Measurements from ENCODE around the gene INSRR.

The INSRR gene

DNA sequence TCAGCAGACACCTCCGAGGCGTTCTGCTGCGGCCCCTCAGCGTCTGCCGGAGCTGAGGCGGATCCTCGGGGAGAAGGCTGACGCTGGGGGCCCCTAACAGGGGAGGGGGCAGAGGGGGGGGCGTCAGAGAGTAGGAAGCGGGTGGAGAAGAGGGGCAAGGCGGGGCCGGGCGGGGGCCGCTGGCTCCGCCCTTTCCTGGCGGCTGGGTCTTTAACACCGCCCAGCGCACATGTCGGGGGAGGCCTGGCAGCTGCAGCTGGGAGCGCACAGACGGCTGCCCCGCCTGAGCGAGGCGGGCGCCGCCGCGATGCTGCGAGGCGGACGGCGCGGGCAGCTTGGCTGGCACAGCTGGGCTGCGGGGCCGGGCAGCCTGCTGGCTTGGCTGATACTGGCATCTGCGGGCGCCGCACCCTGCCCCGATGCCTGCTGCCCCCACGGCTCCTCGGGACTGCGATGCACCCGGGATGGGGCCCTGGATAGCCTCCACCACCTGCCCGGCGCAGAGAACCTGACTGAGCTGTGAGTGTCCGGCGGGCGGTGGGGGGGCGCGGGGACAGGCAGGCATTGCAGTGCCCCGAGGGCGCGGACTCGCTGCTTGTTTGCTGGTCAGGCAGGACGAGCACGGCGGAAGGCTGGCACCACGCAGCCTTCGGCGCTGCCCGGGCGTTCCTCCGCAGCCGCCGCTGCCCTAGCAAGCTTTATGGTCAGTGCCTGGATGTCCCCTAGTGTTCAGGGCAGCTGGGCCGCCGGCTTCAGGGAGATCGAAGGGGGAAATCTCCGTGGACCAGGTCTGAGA, 1.9 kb upstream of the INSRR start, which contains the start of gene NTRK1:
NTRK1 (plus strand) TSS at position 238 of the 796 bp plus-strand sequence; CDS start at position 308, 70 bp downstream.
- no peak within 1 kb of the TSS for H3K27ac ChIP-seq
- peaks cover 0 to 92% of the 10 kb centered on the region in 2 donors for H3K27me3 ChIP-seq
- no peak for DNase-seq
- H3K9me3 ChIP-seq = no peaks in the 10 kb centered on the region
- TF ChIP-seq, protein P1, sequence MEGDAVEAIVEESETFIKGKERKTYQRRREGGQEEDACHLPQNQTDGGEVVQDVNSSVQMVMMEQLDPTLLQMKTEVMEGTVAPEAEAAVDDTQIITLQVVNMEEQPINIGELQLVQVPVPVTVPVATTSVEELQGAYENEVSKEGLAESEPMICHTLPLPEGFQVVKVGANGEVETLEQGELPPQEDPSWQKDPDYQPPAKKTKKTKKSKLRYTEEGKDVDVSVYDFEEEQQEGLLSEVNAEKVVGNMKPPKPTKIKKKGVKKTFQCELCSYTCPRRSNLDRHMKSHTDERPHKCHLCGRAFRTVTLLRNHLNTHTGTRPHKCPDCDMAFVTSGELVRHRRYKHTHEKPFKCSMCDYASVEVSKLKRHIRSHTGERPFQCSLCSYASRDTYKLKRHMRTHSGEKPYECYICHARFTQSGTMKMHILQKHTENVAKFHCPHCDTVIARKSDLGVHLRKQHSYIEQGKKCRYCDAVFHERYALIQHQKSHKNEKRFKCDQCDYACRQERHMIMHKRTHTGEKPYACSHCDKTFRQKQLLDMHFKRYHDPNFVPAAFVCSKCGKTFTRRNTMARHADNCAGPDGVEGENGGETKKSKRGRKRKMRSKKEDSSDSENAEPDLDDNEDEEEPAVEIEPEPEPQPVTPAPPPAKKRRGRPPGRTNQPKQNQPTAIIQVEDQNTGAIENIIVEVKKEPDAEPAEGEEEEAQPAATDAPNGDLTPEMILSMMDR (IDR thresholded peaks at IDR 0.05) = no peak
- intact Hi-C loops (cut with DNase I; ENCODE audit: low total_unique reads) = no loop called here
- peak within 1 kb of the TSS; percentile 10 to 30 for H3K4me3 ChIP-seq
- peaks cover 0 to 27% (median 25%) of the 10 kb centered on the region in 4 donors for H3K4me1 ChIP-seq
- H3K36me3 ChIP-seq = no peaks in the 10 kb centered on the region

DNA sequence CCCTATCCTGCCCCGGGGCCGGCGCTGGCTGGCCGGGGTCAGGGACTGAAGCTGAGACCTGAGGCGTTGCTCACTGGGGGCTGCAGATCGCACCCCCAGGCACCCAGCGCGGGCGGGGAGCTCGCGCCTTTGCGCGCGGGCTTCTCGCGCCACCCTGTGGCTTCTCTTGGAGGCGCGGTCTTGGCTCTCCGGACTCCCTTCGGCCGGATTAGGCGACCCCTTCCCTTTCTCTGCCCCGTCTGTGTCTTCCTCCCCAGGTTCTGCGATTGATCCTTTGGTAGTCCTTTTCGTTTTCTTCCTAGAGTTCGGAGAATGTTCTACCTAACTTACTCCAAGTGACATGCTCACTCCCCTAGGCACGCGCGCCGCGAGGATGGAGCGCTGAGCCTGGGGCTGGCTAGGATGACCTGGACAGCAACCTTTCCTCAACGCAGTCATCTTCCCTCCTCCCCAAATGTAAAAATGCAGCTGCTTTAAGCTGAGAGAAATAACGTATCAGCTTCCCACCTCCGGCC, 1.3 kb upstream of the INSRR start:
- Histone ChIP-seq H3K4me3 (peak overlapping the region; percentile 10 to 30), H3K9me3 (no peaks in the 10 kb centered on the region)
- DNase-seq = no peak

DNA sequence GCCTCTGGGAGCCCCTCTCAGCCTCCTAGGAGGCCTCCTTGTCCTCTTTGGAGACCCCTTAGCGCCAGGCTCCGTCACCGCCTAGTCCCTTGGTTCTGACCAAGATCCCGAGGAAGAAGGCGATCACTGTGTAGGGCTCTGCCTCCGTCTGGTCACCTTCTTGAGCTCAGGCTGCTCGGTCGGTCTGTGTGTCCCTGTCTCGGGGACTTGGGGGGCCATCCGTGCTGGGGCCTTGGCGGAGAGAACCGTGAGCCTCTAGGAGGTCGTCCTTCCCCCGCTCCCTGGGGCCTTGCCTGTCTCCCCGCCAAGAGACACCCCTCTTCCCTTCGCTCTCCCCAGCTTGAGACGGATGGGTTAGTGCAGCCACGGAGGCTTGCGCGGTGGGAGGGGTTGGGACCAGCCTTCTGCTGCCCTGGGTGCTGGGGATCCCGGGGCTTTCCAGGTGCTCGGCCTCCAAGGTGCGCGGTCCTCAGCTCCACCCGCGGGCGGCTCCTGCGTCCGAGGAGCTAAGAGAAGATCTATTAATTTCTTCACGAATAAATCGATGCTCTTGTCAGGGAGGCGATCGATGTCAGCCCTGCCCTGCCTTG, 701 bp upstream of the INSRR start:
- Histone ChIP-seq H3K9me3 (no peaks in the 10 kb centered on the region), H3K36me3 (no peaks in the 10 kb centered on the region), H3K4me1 (peaks cover 0 to 27% (median 25%) of the 10 kb centered on the region in 4 donors), H3K27me3 (peaks cover 0 to 82% of the 10 kb centered on the region in 2 donors), H3K4me3 (peak overlapping the region; percentile 10 to 30), H3K27ac (no peak overlapping the region)
- TF ChIP-seq, protein P1 (IDR thresholded peaks at IDR 0.05) = no peak
- no peak for DNase-seq
- intact Hi-C loops (cut with DNase I; ENCODE audit: low total_unique reads) = no loop called here

More for the DNA sequence above, 1.3 kb upstream of the INSRR start:
- TF ChIP-seq, protein P1 (IDR thresholded peaks at IDR 0.05) = peak; percentile 58 to 73
- no peak overlapping the region for H3K27ac ChIP-seq
- H3K27me3 ChIP-seq = peaks cover 0 to 85% of the 10 kb centered on the region in 2 donors
- H3K36me3 ChIP-seq = no peaks in the 10 kb centered on the region
- intact Hi-C loops (cut with DNase I; ENCODE audit: low total_unique reads) = no loop called here
- H3K4me1 ChIP-seq = peaks cover 0 to 27% (median 25%) of the 10 kb centered on the region in 4 donors

DNA sequence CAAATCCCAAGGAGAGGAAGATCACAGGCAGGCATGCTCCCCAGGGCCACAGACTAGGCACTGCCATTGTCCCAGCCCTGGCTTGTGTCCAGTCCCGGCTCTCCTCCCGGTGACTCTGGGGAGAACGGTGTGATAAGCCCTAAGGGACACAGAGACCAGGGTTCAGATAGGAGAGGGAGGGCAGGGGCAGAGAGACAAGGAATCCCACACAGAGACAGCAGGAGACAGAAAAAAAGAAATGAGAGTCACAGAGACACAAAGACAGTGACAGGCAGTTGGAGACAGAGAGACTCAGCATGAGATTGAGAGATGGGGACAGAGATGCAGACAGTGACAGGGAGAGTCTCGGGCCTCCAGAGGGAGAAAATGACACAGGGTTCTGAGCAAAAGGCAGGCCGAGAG, 361 bp downstream of the INSRR start:
- H3K27me3 ChIP-seq = peaks cover 0 to 81% of the 10 kb centered on the region in 2 donors
- H3K9me3 ChIP-seq = no peaks in the 10 kb centered on the region
- intact Hi-C loops (cut with DNase I; ENCODE audit: low total_unique reads) = no loop called here
- H3K4me3 ChIP-seq = peak overlapping the region in 1 of 2 donors; percentile 30
- H3K27ac ChIP-seq = no peak overlapping the region
- H3K36me3 ChIP-seq = no peaks in the 10 kb centered on the region
- no peak for DNase-seq
- TF ChIP-seq, protein P1 (IDR thresholded peaks at IDR 0.05) = no peak
- peaks cover 0 to 27% (median 25%) of the 10 kb centered on the region in 4 donors for H3K4me1 ChIP-seq

DNA sequence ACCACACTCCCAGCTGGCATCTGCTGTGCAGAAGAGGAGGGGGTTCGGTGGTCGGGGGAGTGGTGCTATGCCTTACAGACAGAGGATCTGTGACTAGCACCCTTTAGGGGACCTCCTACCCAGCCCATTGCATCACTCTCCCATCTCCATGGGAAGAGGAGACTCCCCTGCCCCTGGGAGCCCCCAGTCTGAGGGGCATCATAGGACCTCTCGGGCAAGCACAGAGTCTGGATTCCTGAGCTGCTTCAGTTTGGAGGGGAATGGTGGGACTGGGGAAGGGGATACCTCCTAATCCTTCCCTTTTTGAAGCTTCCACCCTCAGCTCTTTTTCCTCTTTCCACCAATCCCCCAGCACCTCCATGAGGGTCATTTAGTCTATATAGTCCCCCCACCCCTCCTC, 1.4 kb downstream of the INSRR start:
- intact Hi-C loops (cut with DNase I; ENCODE audit: low total_unique reads) = no loop called here
- Histone ChIP-seq H3K27me3 (peaks cover 0 to 75% of the 10 kb centered on the region in 2 donors), H3K4me3 (no peak overlapping the region), H3K4me1 (peaks cover 0 to 28% (median 25%) of the 10 kb centered on the region in 4 donors), H3K36me3 (no peaks in the 10 kb centered on the region), H3K9me3 (no peaks in the 10 kb centered on the region), H3K27ac (no peak overlapping the region)
- DNase-seq = no peak
- TF ChIP-seq, protein P1 (IDR thresholded peaks at IDR 0.05) = no peak

Data from tibial artery (tissue), 4 donors.